GM20000 (cell line): ENCODE measurements around the gene HARS1.
"Not testable (repeated sequence)": the region's sequence is repeated elsewhere in the genome, so short reads cannot be mapped to it uniquely, and the experiment has no call there.

Experiments
- DNase-seq: peaks from one replicate; pipeline ENCODE4 v3.0.0; 2012; ENCODE audit warnings: low spot score
- TF ChIP-seq, protein P1 (sequence below): IDR thresholded peaks from 2 replicates; pipeline ENCODE4 v1.5.1; 2012; ENCODE audit warnings: mild to moderate bottlenecking, control low read depth; ENCODE audit errors: extremely low read depth, missing control alignments

HARS1 gene

GRCh38 chr5:140658870-140659269 lies 32.3 kb downstream of the HARS1 start:
- TF ChIP-seq, protein P1, sequence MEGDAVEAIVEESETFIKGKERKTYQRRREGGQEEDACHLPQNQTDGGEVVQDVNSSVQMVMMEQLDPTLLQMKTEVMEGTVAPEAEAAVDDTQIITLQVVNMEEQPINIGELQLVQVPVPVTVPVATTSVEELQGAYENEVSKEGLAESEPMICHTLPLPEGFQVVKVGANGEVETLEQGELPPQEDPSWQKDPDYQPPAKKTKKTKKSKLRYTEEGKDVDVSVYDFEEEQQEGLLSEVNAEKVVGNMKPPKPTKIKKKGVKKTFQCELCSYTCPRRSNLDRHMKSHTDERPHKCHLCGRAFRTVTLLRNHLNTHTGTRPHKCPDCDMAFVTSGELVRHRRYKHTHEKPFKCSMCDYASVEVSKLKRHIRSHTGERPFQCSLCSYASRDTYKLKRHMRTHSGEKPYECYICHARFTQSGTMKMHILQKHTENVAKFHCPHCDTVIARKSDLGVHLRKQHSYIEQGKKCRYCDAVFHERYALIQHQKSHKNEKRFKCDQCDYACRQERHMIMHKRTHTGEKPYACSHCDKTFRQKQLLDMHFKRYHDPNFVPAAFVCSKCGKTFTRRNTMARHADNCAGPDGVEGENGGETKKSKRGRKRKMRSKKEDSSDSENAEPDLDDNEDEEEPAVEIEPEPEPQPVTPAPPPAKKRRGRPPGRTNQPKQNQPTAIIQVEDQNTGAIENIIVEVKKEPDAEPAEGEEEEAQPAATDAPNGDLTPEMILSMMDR: no peak
- no peak for DNase-seq

GRCh38 chr5:140647042-140647419 lies 44.1 kb downstream of the HARS1 start:
- TF ChIP-seq, protein P1: no peak
- peak; percentile 34 for DNase-seq

GRCh38 chr5:140642718-140643117 lies 48.5 kb downstream of the HARS1 start:
- no peak for DNase-seq
- TF ChIP-seq, protein P1: no peak

DNA sequence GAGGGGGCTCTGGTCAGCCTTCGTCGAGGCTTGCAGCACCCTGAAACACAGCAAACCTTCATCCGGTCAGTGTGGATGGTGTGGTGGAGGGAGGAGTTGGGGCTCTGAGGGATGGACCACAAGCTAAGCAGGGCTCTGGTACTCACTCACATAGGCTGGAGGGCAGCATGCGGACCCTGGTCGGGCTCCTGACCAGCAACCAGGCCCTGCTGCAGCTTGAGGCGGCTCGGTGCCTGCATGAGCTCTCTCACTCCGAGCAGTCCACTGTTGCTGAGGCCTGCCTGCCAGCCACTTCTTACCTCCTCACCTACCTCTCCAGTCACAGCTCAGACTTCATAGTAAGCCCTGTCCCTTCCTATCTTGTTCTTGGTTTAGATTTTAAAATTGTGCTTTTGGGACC lies 49.5 kb downstream of the HARS1 start:
- TF ChIP-seq, protein P1: no peak
- DNase-seq: no peak

DNA sequence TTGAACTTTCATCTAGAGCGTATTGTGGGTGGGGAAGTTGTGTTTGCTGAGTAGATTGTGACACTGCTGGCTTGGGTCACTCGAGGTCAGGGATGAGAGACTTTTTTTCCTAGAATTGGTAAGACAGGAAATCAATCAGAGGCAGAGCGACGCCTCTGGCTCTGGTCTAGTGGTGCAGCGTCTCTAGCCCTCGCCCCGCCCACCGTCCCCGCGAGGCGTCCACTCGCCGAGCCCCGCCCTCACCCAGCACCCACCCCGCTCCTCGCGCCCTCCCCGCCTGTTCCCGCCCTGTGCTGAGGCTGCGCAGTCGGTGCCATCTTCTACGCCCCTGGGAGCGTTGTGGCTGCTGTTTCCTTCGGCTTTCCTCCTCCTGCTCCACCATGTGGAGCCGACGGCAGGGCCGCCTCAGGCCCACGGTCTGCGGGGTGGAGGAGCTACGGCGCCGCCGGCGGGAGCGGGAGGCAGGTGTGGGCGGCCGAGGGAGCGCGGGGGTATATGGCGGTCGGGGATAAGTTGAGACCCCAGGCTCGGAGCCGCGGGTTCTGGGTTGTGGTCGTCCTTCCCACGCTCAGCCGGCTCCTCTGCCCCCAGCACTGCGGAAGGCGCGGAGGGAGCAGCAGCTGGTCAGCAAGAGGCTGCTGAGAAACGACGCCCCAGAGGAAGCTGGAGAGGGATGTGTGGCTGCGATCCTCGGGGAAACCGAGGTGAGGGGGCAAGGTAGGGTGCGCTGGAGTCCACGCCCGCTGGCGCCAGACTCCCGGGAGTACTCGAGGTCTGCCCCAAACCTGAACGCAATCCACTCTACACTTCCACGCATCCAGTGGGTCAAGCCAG lies 51.8 kb downstream of the HARS1 start, which contains the start of gene TMCO6:
Gene TMCO6 (plus strand): TSS at position 304 of the 834 bp plus-strand sequence. CDS start 77 bp downstream, at position 381.
- TF ChIP-seq, protein P1: peak; percentile 33

GRCh38 chr5:140638898-140639147 lies 52.3 kb downstream of the HARS1 start:
- not testable (repeated sequence) for DNase-seq

More for the DNA sequence above, 51.8 kb downstream of the HARS1 start, which contains the start of gene TMCO6:
- DNase-seq: peak; percentile 99

GRCh38 chr5:140637371-140638100 lies 53.6 kb downstream of the HARS1 start:
- no peak for DNase-seq
- TF ChIP-seq, protein P1: no peak
